Measurements from ENCODE around the gene MYBPC1. TPM values are rescaled to one million over a fixed set of nuclear protein-coding genes. Genes with fewer than 3 reads are reported as not detected.

The MYBPC1 gene
- total RNA-seq, 2 donors from 2014 or later: 0.49 to 1.5 TPM

DNA sequence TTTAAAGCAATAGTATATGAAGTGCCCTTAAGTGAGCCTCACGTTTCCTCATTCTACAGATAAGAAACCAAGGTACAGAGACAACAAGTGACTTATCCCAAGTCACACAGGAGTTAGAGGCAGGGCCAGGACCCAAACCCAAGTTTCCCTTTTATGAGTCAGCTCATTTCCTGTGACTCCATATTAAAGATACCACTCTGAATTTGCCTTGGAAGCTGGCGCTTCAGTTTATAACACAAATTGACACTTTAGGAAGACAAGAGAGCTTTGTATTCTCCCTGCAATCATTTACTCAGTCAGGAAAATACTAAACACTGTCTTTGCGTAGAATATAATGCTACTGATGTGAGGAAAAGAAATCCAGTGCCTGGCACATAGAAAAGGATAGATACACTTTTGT is 43.2 kb downstream of the MYBPC1 start:
- Histone ChIP-seq H3K4me3 (no peak overlapping the region), H3K27ac (no peak overlapping the region), H3K9me3 (no peaks in the 10 kb centered on the region), H3K27me3 (replicated peaks; ENCODE audit: insufficient read depth) (no peaks in the 10 kb centered on the region), H3K4me1 (ENCODE audit: control insufficient read depth in 1 of 2, low read depth in 2 of 2) (peaks cover 0 to 5% of the 10 kb centered on the region in 2 donors), H3K36me3 (no peaks in the 10 kb centered on the region)
- TF ChIP-seq, protein P1, sequence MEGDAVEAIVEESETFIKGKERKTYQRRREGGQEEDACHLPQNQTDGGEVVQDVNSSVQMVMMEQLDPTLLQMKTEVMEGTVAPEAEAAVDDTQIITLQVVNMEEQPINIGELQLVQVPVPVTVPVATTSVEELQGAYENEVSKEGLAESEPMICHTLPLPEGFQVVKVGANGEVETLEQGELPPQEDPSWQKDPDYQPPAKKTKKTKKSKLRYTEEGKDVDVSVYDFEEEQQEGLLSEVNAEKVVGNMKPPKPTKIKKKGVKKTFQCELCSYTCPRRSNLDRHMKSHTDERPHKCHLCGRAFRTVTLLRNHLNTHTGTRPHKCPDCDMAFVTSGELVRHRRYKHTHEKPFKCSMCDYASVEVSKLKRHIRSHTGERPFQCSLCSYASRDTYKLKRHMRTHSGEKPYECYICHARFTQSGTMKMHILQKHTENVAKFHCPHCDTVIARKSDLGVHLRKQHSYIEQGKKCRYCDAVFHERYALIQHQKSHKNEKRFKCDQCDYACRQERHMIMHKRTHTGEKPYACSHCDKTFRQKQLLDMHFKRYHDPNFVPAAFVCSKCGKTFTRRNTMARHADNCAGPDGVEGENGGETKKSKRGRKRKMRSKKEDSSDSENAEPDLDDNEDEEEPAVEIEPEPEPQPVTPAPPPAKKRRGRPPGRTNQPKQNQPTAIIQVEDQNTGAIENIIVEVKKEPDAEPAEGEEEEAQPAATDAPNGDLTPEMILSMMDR (IDR thresholded peaks at IDR 0.05): no peak
- DNase-seq (ENCODE audit: low spot score) (no peak), ATAC-seq (ENCODE audit: insufficient number of reproducible peaks, low FRiP score, low read depth) (no peak)

DNA sequence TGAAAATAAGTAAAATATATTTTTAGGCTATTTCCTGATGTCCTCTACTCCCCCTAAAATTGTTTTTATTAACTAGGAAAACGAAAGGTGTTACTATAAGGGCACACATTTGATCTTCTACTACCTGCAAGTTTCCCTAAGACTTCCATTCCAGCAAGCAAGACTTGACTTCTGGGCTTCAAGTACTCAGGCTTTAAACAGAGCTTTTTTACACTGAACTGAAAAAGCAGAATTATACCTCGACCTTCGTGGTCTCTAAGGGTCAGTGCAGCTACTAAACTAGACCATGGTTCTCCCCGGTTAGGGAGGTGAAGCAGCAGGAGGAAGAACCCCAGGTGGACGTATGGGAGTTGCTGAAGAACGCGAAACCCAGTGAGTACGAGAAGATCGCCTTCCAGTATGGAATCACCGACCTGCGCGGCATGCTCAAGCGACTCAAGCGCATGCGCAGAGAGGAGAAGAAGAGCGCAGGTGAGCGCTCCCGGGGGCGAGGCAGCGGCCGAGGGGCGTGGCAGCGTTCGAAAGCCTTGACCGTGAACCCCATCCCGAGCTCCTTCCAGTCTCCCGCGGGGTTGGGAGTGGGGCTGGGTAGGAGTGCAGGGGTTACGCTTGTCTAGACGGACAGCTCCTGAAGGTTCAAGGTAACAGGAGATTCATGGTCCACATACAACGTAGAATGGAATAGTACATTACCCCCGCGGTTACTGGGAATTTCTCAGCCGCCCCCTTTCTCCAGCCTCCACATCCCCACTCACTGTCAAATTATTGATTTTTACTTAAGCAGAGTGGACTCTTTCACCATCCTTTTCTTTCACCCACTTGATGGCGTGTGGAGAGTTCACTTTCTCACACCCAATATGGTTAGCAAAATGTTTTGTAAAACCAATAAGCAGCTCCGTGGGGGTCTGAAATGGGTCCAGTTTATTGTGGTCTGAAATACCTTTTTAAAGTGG is 47.6 kb downstream of the MYBPC1 start:
- H3K27me3 ChIP-seq (replicated peaks; ENCODE audit: insufficient read depth): no peaks in the 10 kb centered on the region
- DNase-seq (ENCODE audit: low spot score): no peak
- no peak for ATAC-seq (ENCODE audit: insufficient number of reproducible peaks, low FRiP score, low read depth)
- H3K4me1 ChIP-seq (ENCODE audit: control insufficient read depth in 1 of 2, low read depth in 2 of 2): peaks cover 0 to 5% of the 10 kb centered on the region in 2 donors
- peak overlapping the region; percentile 25 for H3K4me3 ChIP-seq
- H3K27ac ChIP-seq: no peak overlapping the region
- no peaks in the 10 kb centered on the region for H3K36me3 ChIP-seq
- no peaks in the 10 kb centered on the region for H3K9me3 ChIP-seq
- TF ChIP-seq, protein P1 (IDR thresholded peaks at IDR 0.05): no peak

DNA sequence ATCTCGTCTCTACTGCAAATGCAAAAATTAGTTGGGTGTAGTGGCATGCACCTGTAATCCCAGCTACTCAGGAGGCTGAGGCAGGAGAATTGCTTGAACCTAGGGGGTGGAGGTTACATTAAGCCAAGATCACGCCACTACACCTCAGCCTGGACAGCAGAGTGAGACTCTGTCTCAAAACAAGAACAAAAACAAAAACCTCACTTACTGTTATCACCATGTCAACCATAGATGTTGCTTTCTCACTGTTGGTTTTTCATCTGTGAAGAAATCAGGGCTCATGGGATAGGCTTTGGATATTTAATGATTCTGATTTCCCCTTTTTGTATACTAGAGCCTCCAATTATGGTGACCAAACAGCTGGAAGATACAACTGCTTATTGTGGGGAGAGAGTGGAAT is 52.9 kb downstream of the MYBPC1 start:
- DNase-seq (ENCODE audit: low spot score): no peak
- Histone ChIP-seq H3K27ac (no peak overlapping the region), H3K27me3 (replicated peaks; ENCODE audit: insufficient read depth) (no peaks in the 10 kb centered on the region), H3K36me3 (no peaks in the 10 kb centered on the region), H3K9me3 (no peaks in the 10 kb centered on the region), H3K4me3 (no peak overlapping the region), H3K4me1 (ENCODE audit: control insufficient read depth in 1 of 2, low read depth in 2 of 2) (no peaks in the 10 kb centered on the region)
- no peak for ATAC-seq (ENCODE audit: insufficient number of reproducible peaks, low FRiP score, low read depth)
- TF ChIP-seq, protein P1 (IDR thresholded peaks at IDR 0.05): no peak

DNA sequence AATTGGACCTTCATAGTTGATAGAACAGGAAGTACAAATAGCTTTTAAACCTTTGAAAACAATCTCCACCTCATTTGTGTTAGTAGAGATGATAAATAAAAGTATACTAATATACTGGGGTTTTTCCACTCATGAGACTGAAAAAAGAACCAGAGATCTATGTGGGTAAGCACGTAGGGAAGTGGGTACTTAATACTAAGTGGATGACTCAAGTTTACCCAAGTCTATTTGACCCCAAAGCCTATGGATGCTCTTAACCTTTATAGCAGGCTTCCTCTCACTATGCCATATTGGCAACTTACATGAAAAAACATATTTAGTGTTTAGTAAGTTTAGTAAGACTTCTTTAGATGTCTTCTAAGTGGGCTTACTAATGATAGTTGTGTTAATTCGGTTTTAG is 53.4 kb downstream of the MYBPC1 start:
- no peak overlapping the region for H3K4me3 ChIP-seq
- ATAC-seq (ENCODE audit: insufficient number of reproducible peaks, low FRiP score, low read depth): no peak
- no peak overlapping the region for H3K27ac ChIP-seq
- no peaks in the 10 kb centered on the region for H3K36me3 ChIP-seq
- no peaks in the 10 kb centered on the region for H3K4me1 ChIP-seq (ENCODE audit: control insufficient read depth in 1 of 2, low read depth in 2 of 2)
- no peak for DNase-seq (ENCODE audit: low spot score)
- TF ChIP-seq, protein P1 (IDR thresholded peaks at IDR 0.05): no peak
- no peaks in the 10 kb centered on the region for H3K9me3 ChIP-seq
- H3K27me3 ChIP-seq (replicated peaks; ENCODE audit: insufficient read depth): no peaks in the 10 kb centered on the region

DNA sequence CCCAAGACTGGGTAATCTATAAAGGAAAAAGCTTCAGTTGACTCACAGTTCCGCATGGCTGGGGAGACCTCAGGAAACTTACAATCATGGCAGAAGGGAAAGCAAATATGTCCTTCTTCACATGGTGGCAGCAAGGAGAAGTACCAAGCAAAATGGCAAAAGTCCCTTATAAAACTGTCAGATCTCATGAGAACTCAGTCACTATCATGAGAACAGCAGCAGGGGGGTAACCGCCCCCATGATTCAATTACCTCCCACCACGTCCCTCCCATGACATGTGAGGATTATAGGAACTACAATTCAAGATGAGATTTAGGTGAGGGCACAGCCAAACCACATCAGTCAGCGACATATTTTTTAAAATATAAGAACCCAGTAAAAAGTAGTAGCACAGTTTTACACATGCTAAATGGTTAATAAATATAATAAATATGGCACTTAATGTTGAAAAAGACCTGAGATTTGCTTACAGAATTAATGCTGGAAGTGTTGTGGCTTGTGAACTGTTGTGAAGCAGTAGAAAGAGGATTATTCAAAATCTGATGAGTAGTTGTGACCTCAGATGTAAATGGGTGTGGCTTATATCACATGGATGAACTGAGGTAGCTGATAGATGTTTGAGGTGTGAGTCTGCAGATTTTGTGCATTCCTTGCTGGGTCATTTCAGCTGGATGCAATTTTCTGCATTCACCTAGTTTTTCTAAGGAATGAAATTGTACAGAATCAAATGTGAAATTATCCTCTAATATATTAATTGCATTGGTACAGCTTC is 55.8 kb downstream of the MYBPC1 start:
- Histone ChIP-seq H3K4me3 (no peak overlapping the region), H3K9me3 (no peaks in the 10 kb centered on the region), H3K27ac (no peak overlapping the region), H3K4me1 (ENCODE audit: control insufficient read depth in 1 of 2, low read depth in 2 of 2) (no peaks in the 10 kb centered on the region), H3K27me3 (replicated peaks; ENCODE audit: insufficient read depth) (no peaks in the 10 kb centered on the region), H3K36me3 (no peaks in the 10 kb centered on the region)
- no peak for DNase-seq (ENCODE audit: low spot score)
- TF ChIP-seq, protein P1 (IDR thresholded peaks at IDR 0.05): no peak
- no peak for ATAC-seq (ENCODE audit: insufficient number of reproducible peaks, low FRiP score, low read depth)
